Activated naive CD4-positive, alpha-beta T cell treated with anti-CD3 and anti-CD28 coated beads, Interleukin-2, amount 50 U/mL, for 72 hours (primary cell): ENCODE measurements around the gene TMEM147. TPM values are rescaled to one million over a fixed set of nuclear protein-coding genes. Genes with fewer than 3 reads are reported as not detected.
A peak's percentile ranks its signal among the peaks of the same experiment; 100 is the strongest.

ENCODE experiments used
- ATAC-seq, 2 donors: fragments of 150-1000 bp; cut with Tn5 transposase; 2 replicates each; pipeline ENCODE4 v1.10.0; 2021; ENCODE audit warnings: mild to moderate bottlenecking in 2 of 2, moderate library complexity in 2 of 2
- DNase-seq, 2 donors: peaks; one replicate each; pipeline ENCODE4 v3.0.0; 2021 to 2022; ENCODE audit warnings: low spot score in 2 of 2
- H3K27ac Mint-ChIP-seq, 2 donors: one replicate each; pipeline ENCODE4 v1.8.0; 2022; ENCODE audit warnings: mild to moderate bottlenecking in 2 of 2, mixed read lengths in 2 of 2
- H3K36me3 Mint-ChIP-seq, 2 donors: one replicate each; pipeline ENCODE4 v1.8.0; 2022; ENCODE audit warnings: mixed read lengths in 2 of 2
- H3K9me3 Mint-ChIP-seq, 2 donors: one replicate each; pipeline ENCODE4 v1.8.0; 2022; ENCODE audit warnings: mixed read lengths in 2 of 2
- total RNA-seq, 2 donors: library from RNA; stranded (reverse); gene quantifications; one replicate each; pipeline ENCODE4 v1.2.3, GENCODE V29; 2022

TMEM147 gene, protein sequence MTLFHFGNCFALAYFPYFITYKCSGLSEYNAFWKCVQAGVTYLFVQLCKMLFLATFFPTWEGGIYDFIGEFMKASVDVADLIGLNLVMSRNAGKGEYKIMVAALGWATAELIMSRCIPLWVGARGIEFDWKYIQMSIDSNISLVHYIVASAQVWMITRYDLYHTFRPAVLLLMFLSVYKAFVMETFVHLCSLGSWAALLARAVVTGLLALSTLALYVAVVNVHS
- total RNA-seq, result 10 to 100 TPM; 44.1 to 69.1 TPM

DNA sequence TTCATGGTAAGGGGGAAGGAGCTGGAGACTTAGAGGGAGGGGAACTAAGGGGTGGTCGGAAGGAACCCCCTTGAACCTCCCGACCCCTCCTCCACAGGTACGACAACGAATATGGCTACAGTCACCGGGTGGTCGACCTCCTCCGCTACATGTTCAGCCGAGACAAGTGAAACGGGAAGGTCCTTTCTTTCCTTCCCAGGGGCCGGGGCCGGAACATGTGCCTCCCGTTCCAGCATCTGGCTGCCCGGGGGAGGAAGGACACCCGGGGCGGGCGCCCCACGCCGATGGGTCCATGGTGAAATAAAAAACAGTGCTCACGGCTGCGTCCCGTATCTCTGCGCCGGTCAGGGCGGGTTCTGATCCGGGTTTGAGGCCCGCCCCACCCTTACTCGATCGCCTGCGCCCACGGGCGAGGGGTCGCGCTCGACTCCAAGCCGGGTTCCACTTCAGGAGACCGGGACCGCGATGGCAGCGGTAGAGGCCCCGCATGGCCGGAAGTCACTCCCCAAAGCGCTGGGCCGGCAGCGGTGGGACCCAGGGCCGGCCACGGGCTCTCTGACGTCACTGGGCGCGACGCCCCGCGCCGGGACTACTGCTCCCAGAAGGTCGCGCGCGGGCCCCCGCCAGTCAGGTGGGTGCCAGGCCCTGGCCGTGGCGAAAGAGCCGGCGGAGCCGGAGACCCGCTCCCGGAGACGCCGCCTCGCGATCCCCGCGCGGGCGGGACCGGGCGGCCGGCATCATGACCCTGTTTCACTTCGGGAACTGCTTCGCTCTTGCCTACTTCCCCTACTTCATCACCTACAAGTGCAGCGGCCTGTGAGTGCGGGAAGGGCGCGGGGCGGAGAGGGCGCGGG lies at the start of gene TMEM147:
Gene TMEM147 (plus strand): TSS at position 626 of the 854 bp plus-strand sequence. CDS start 114 bp downstream, at position 740.
- ATAC-seq, result peak; percentile 50 to 82
- peak; percentile 80 to 84 for DNase-seq
- Mint-ChIP-seq H3K9me3 (no peaks in the 10 kb centered on the region), H3K36me3 (peaks cover 14 to 17% of the 10 kb centered on the region in 2 donors), H3K27ac (peak within 1 kb of the TSS; percentile 92 to 98)

DNA sequence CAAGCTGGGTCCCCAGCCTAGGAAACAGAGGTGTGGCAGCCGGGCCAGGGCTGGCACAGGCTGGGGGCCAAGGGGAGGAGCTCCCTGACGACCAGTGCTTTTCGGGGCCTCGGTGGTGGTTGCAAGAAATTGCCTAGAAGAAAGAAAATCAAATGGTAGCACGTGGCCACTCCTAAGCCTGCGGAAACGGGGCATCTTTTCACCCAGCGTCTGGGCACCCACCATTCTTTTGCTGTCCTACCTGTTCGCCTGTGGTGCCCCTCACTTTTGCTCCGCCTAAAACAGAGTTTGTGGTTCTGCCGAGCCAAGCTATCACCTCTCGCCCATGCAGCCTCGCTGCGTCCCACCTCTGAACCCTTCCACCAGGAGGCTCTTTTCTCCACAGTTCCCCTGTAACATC lies 48.0 kb upstream of the TMEM147 start:
- Mint-ChIP-seq H3K27ac (no peak overlapping the region), H3K9me3 (no peaks in the 10 kb centered on the region), H3K36me3 (no peaks in the 10 kb centered on the region)
- ATAC-seq (no peak), DNase-seq (no peak)

DNA sequence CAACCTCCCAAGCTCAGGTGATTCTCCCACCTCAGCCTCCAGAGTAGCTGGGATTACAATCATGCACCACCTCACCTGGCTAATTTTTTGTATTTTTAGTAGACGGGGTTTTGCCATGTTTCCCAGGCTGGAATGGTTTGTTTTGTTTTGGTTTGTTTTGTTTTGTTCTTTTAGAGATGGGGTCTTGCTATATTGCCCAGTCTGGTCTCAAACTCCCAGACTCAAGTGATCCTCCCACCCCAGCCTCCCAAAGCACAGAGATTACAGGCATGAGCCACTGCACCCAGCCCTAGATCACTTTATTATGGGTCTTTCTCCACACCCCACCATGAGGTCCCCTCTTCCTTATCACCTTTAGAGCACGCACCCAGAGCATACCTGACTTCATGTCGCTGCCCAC lies 47.2 kb upstream of the TMEM147 start:
- DNase-seq (no peak), ATAC-seq (no peak)
- Mint-ChIP-seq H3K27ac (peak overlapping the region in 1 of 2 donors; percentile 56), H3K9me3 (no peaks in the 10 kb centered on the region), H3K36me3 (no peaks in the 10 kb centered on the region)

DNA sequence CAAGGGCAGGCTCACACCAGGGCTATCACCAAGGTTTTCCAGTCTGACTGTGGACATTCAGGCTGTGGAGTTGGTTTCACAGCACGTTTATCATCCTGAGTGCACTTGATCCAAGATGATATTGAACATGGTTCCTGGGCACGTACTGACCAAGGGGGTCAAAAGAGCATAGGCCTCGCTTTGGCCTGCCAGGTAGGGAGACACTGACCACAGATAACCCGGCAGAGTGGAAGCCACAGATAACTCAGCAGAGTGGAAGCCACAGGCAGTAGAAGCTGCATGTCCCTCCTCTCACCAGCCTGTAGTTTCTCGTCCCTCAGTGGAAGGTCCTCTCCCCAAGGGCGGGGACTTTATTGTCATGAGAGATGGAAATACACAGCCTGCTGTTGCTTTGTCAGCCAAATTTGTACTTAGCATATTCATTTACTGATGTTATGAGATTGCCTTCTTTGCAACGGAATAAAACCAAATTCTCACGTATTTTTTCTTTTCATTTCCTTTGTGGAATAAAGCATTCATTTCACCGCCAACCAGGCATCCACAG lies 46.4 kb upstream of the TMEM147 start:
- Mint-ChIP-seq H3K36me3 (no peaks in the 10 kb centered on the region), H3K27ac (no peak overlapping the region), H3K9me3 (no peaks in the 10 kb centered on the region)
- ATAC-seq (no peak), DNase-seq (no peak)

DNA sequence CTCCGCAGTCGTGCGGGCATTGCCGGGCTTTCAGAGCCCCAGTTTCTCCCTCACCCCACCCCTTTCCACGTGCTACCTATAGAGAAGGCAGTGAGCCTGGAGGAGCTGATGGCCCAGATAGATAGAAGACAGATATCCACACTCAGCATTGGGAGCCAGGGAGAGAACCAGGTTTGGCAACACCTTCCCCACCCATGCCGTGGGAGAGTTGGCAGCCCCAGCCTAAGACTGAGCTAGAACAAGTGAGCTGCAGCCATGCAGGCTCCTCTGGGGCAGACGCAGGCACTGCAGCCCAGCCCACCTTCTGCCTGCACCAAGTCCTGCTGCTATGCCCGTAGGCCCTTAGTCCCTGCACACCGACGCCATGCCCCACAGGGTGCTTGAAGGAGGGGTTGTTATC lies 44.8 kb upstream of the TMEM147 start:
- H3K27ac Mint-ChIP-seq, result no peak overlapping the region
- DNase-seq (no peak), ATAC-seq (no peak)
- no peaks in the 10 kb centered on the region for H3K36me3 Mint-ChIP-seq
- H3K9me3 Mint-ChIP-seq, result no peaks in the 10 kb centered on the region

DNA sequence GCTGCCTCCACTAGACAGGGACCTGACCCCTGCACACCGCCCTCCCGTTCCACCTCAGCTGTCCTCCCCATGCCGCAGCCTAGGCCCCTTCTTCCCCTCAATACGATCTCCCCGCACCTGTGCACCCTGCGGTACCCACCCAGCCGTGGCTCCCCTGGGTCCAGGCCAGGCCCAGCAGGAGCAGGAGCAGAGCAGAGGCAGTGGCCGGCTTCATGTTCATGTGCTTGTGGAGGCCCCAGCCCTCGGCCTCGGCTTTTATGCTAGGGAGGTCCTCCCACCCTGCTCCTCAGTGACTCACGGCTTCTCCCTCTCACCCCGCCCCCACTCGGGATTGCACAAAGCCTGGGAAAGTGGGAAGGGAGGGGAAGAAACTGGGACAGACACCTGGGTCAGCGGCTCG lies 43.7 kb upstream of the TMEM147 start:
- Mint-ChIP-seq H3K27ac (no peak overlapping the region), H3K9me3 (no peaks in the 10 kb centered on the region), H3K36me3 (no peaks in the 10 kb centered on the region)
- DNase-seq (no peak), ATAC-seq (no peak)

DNA sequence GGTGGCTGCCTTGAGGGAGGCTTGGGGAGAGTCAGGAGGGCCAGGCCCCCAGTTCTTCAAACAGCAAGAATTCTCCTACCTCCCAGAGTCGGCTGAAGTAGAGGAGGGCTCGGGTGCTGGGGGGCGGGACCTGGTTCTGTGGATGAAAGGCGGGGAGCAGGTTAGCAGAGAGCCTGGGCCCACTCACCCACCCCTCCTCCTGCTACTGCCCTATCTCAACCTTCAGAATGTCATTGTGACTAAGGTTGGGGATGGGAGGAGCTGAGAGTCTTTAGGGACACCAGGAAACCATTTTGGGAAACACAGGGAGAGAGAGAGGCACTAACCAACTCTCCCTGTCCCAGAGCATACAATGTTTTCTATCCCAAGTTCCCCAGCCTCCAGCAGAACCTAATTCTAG lies 42.7 kb upstream of the TMEM147 start:
- no peak for ATAC-seq
- Mint-ChIP-seq H3K9me3 (no peaks in the 10 kb centered on the region), H3K27ac (no peak overlapping the region), H3K36me3 (no peaks in the 10 kb centered on the region)
- DNase-seq, result no peak

DNA sequence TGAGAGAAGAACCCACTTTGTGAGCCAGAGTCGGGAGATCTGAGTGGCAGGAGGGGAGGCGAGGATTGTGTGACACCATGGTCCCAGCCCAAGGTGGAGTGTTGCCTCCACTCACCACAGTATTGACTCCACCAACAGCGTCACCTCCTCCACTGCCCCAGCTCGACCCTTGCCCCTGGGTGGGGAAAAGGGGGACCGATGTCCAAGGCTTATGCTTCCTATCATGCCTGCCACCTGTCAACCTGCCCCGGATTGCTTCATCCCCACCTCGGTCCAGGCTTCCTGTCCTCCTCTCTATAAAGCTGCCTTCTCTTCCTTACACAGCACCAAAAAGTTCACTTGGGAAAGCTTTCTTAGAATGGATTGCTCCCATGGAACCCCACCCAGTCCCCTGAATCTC lies 39.4 kb upstream of the TMEM147 start:
- Mint-ChIP-seq H3K27ac (no peak overlapping the region), H3K36me3 (no peaks in the 10 kb centered on the region), H3K9me3 (no peaks in the 10 kb centered on the region)
- no peak for DNase-seq
- ATAC-seq, result no peak

DNA sequence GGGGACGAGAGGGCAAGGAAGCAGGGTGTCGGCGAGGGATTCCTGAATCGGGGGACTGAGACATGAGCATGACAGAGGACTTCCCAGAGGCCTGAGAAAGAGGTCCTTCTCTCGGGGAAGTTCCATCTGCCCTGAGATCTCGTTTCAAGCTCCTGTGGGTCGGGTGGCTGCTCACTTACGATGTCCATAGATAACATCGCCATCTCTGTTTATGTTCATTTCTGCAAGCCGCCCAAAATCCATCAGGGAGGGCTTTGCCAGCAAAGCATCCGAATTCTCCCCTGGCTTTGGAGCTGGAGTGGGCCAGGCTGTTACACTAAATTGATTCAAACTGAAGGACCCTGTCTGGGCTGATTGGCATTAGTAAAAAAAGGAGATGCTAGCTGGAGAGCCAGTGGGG lies 37.9 kb upstream of the TMEM147 start:
- Mint-ChIP-seq H3K9me3 (no peaks in the 10 kb centered on the region), H3K36me3 (no peaks in the 10 kb centered on the region), H3K27ac (no peak overlapping the region)
- DNase-seq, result no peak
- no peak for ATAC-seq

DNA sequence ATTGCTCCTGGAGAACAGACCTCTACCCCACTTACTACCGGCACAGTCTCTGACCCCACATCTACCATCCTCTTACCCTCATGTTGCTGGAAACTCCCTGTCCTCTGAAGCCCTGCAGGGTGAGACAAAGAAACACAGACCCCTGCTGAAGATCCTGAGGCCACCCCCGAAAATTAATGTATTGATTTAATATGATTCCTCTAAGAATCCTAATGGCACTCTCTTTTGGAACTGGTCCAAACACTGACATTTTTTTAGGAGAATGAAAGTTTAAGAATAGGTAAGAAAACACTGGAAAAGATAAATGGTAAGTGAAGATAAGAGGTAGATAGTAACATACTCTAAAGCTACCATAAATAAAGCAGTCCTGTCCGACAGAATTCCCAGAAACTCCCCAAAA lies 37.3 kb upstream of the TMEM147 start:
- H3K27ac Mint-ChIP-seq, result peak overlapping the region in 1 of 2 donors; percentile 72
- DNase-seq (no peak), ATAC-seq (no peak)
- no peaks in the 10 kb centered on the region for H3K36me3 Mint-ChIP-seq
- H3K9me3 Mint-ChIP-seq, result no peaks in the 10 kb centered on the region

DNA sequence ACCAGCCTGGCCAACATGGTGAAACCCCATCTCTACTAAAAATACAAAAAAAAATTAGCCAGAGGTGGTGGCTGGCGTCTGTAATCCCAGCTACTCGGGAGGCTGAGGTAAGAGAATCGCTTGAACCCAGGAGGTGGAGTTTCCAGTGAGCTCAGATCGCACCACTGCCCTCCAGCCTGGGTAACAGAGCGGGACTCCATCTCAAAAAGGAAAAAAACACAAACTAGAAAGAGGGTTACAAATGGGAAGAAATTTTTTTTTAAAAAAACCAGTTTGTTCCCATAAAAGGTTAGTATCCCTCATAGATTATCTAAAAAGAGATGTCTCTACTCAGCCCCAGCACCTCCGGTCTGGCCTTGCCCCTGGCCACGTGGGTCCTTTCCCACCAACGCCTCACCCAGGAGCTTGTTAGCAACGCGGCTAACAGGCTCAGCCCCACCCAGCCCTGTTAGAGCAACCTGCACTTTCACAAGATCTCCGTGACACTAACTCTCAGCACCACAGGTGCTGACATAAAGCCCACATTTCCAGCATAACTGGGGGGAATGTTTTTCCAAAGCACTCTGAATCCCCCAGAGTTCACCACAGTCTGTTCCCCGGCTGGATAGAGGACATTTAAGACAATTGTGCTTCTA lies 36.3 kb upstream of the TMEM147 start:
- DNase-seq, result peak in 1 of 2 donors; percentile 34
- no peak overlapping the region for H3K27ac Mint-ChIP-seq
- peak; percentile 39 to 63 for ATAC-seq
- no peaks in the 10 kb centered on the region for H3K36me3 Mint-ChIP-seq
- no peaks in the 10 kb centered on the region for H3K9me3 Mint-ChIP-seq

DNA sequence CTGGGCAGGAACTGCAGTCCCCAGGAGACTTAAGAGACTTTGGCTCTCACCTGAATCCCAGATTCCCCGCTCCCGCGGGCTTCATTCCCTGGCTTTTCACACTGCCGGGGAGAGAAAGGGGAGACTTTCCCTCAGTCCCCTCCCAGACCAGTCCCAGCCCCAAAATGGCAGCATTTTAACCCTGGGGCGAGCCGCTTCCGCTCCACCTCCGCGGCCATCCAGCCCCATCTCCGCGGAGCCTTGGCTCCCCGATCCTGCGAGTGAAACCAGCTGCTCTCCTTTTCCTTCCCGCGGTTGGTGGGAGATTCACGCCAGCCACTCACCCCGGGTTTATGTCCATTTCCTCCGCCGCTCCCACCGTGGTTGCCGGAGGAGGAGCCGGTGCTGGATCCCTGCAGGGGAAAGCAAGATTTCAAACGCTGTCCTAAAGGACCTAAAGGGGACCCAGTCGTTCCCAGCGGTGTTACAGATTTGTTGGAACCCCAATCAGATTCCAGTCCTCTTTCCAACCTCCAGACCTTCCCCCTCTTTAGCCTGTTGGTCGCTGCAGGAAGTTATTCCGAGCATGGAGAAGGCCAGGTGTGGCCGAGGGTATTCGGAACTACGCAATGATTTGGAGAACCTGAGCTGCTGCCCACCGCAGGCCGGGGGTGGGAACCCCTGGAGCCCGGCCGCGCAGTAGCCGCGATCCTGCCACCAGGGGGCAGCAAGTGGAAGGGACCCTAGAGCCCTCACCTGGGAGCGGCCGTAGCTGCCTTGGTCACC lies 35.4 kb upstream of the TMEM147 start:
- no peaks in the 10 kb centered on the region for H3K36me3 Mint-ChIP-seq
- H3K9me3 Mint-ChIP-seq, result no peaks in the 10 kb centered on the region
- DNase-seq (peak; percentile 67 to 88), ATAC-seq (peak; percentile 85 to 92)
- no peak overlapping the region for H3K27ac Mint-ChIP-seq

DNA sequence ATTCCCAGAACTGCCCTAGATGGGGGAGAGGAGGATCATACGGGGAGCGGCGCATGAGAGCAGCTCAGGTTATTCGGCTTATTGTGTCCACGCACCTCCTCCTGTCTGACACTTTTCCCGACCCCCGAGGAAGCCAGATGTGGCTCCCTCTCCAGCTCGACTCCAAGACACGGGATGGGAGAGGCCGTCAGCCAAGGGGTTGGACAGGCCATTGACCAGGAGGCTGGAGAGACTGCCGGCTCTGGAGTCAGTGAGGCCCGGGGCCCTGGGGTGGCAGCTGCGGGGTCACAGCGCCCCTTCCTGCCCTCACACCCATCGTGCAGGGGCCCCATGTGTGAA lies 34.8 kb upstream of the TMEM147 start:
- no peaks in the 10 kb centered on the region for H3K9me3 Mint-ChIP-seq
- no peak overlapping the region for H3K27ac Mint-ChIP-seq
- H3K36me3 Mint-ChIP-seq, result no peaks in the 10 kb centered on the region
- ATAC-seq (peak; percentile 3 to 17), DNase-seq (no peak)

DNA sequence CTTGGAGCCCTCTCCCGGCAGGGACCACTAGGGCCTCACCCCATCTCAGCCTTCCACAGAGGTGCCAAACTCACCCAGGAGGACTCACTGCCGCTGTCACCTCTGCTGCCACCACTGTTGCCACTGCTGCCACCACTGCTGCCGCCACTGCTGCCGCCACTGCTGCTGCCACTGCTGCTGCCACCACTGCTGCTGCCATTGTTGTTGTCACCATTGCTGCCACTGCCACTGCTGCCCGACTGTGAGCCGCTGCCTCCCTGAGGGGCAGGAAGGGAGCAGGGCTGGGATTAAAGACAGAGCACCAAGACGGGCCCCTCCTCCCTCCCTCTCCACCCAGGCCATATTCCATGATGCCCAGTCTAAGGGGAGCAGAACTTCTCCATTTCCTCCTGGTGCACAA lies 34.1 kb upstream of the TMEM147 start:
- Mint-ChIP-seq H3K36me3 (no peaks in the 10 kb centered on the region), H3K27ac (no peak overlapping the region), H3K9me3 (no peaks in the 10 kb centered on the region)
- ATAC-seq, result no peak
- no peak for DNase-seq

DNA sequence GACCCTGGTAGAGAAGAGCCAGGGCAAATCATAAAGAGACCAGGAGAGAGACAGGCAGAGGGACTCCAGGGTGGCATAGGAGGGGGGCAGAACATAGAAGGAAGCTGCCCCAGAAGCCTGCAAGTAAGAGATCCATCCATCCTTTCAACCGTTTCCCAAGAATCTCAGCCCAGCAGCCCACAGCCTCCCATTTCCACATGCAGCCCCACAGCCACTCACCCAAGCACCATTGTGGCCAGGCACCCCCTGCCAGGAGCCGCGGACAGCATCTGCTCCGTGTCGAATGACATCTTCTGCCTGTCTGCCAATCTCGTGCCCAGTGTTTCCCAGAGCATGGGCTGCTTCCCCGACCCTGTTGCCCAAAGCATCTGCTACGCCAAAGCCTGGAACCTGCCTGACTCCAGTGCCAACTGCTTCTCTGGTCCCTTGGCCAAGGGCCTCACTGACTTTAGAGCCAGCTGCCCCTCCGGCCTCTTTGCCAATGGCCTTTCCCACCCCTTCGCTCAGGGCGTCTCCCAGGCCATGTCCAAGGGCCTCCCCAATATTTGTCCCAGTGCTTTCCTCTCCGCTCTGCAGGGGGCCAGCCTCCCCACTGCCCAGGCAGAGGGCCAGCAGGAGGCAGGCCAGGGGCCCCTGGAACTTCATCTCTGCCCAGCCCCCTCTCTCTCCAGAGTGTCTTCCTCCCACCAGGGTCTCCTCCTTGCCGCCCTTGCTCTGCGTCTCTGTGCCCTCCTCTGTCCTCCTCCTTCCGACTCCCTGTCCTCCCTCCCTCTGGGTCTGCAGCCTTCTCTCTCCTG lies 32.4 kb upstream of the TMEM147 start:
- no peak overlapping the region for H3K27ac Mint-ChIP-seq
- DNase-seq (no peak), ATAC-seq (no peak)
- no peaks in the 10 kb centered on the region for H3K9me3 Mint-ChIP-seq
- H3K36me3 Mint-ChIP-seq, result no peaks in the 10 kb centered on the region
